Measurements from ENCODE around the gene PDF. TPM values are rescaled to one million over a fixed set of nuclear protein-coding genes. Genes with fewer than 3 reads are reported as not detected.

PDF gene
- total RNA-seq, 1 experiment from 2014 or later: 42.1 TPM

- no peak overlapping the region for H3K4me3 Mint-ChIP-seq (ENCODE audit: unreplicated experiment)
- TF ChIP-seq CTCF (IDR thresholded peaks at IDR 0.05; ENCODE audit: insufficient read depth in 1 of 2, low read depth in 1 of 2, low read length in 1 of 2, severe bottlenecking in 1 of 2, unreplicated experiment in 1 of 2): no peak
- POLR2A ChIA-PET: no interaction called here
- CTCF ChIA-PET: no interaction called here
- intact Hi-C loops (cut with micrococcal nuclease; ENCODE audit: unreplicated experiment): no loop called here
- Histone ChIP-seq H3K4me1 (0 out of 2 replicates have a peak, but pooled peaks cover 5% of the 10 kb centered on the region), H3K9me3 (no peaks in the 10 kb centered on the region), H3K36me3 (ENCODE audit: control insufficient read depth, insufficient read depth, low read length) (no peaks in the 10 kb centered on the region), H3K4me3 (ENCODE audit: low read depth, low read length) (no peak overlapping the region), H3K27me3 (replicated peaks; ENCODE audit: control insufficient read depth, insufficient read depth, low read length) (no peaks in the 10 kb centered on the region)
- BruUV-seq (replicated peaks): no TSS peak
- no peak for DNase-seq
- no peaks in the 10 kb centered on the region for H3K27me3 Mint-ChIP-seq (ENCODE audit: insufficient read depth, unreplicated experiment)
- H3K36me3 Mint-ChIP-seq (ENCODE audit: insufficient read depth, unreplicated experiment): peaks cover 77% of the 10 kb centered on the region
- H3K9me3 Mint-ChIP-seq (ENCODE audit: unreplicated experiment): no peaks in the 10 kb centered on the region
- H3K4me1 Mint-ChIP-seq (ENCODE audit: low read depth, unreplicated experiment): peaks cover 6% of the 10 kb centered on the region
- H3K27ac Mint-ChIP-seq (ENCODE audit: unreplicated experiment): no peak overlapping the region
Observed at GRCh38 chr16:69344171-69344570, 13.8 kb upstream of the PDF start.

DNA sequence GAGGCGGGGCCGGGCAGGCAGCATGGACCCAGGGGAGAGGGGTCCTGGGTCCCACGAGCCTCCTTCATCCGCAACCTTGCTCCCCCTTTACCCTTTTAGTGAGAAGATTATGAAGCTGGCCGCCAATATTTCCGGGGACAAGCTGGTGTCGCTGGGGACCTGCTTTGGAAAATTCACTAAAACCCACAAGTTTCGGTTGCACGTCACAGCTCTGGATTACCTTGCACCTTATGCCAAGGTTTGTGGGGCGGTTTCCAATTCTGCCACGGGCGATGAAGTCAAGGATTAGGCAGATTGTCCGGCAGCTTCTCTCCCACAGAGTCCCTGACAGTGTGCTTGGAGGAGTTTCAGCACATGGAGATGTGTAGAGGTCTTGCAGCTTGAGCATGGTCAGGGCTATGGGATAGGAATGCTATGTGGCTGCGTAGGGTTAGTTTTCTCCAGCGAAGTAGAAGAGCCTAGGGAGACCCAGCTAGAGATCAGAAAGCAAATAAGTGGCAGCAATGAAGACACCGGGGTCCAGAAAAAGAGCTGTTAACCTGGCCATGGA is 9.8 kb upstream of the PDF start:
- H3K27me3 Mint-ChIP-seq (ENCODE audit: insufficient read depth, unreplicated experiment): no peaks in the 10 kb centered on the region
- H3K9me3 Mint-ChIP-seq (ENCODE audit: unreplicated experiment): no peaks in the 10 kb centered on the region
- ChIA-PET CTCF (no interaction called here), POLR2A (interaction anchor here (0.5 to 0.9 kb wide), 3 partner anchors 12 to 502 kb away, joined by 3 read pairs; partner anchors contain the start of gene NOB1)
- peaks cover 12% of the 10 kb centered on the region for H3K4me1 Mint-ChIP-seq (ENCODE audit: low read depth, unreplicated experiment)
- no peak for DNase-seq
- H3K36me3 Mint-ChIP-seq (ENCODE audit: insufficient read depth, unreplicated experiment): peaks cover 76% of the 10 kb centered on the region
- intact Hi-C loops (cut with micrococcal nuclease; ENCODE audit: unreplicated experiment): no loop called here
- peak overlapping the region; percentile 81 for H3K4me3 ChIP-seq (ENCODE audit: low read depth, low read length)
- TSS peak; percentile 66 for BruUV-seq (replicated peaks)
- H3K4me3 Mint-ChIP-seq (ENCODE audit: unreplicated experiment): peak overlapping the region; percentile 98
- peak overlapping the region; percentile 98 for H3K27ac Mint-ChIP-seq (ENCODE audit: unreplicated experiment)
- no peak for TF ChIP-seq CTCF (IDR thresholded peaks at IDR 0.05; ENCODE audit: insufficient read depth in 1 of 2, low read depth in 1 of 2, low read length in 1 of 2, severe bottlenecking in 1 of 2, unreplicated experiment in 1 of 2)
- peaks cover 14% of the 10 kb centered on the region; the same call in 1 of the 2 replicates for H3K4me1 ChIP-seq
- peaks cover 3% of the 10 kb centered on the region; the same call in 1 of the 2 replicates for H3K36me3 ChIP-seq (ENCODE audit: control insufficient read depth, insufficient read depth, low read length)
- no peaks in the 10 kb centered on the region for H3K27me3 ChIP-seq (replicated peaks; ENCODE audit: control insufficient read depth, insufficient read depth, low read length)
- H3K9me3 ChIP-seq: no peaks in the 10 kb centered on the region

GRCh38 chr16:69339289-69340094 is 9.1 kb upstream of the PDF start, which contains the start of the genes COG8 and NIP7:
TSS of gene COG8 (minus strand) at chr16:69339564. CDS start at chr16:69339552, 12 bp downstream.
TSS of gene NIP7 (plus strand) at chr16:69339772. CDS start at chr16:69339830, 58 bp downstream.
- Histone ChIP-seq H3K27me3 (replicated peaks; ENCODE audit: control insufficient read depth, insufficient read depth, low read length) (no peaks in the 10 kb centered on the region), H3K4me3 (ENCODE audit: low read depth, low read length) (peak within 1 kb of the TSS; percentile 81), H3K9me3 (no peaks in the 10 kb centered on the region), H3K4me1 (peaks cover 14% of the 10 kb centered on the region; the same call in 1 of the 2 replicates), H3K36me3 (ENCODE audit: control insufficient read depth, insufficient read depth, low read length) (peaks cover 3% of the 10 kb centered on the region; the same call in 1 of the 2 replicates)
- TF ChIP-seq CTCF (IDR thresholded peaks at IDR 0.05; ENCODE audit: insufficient read depth in 1 of 2, low read depth in 1 of 2, low read length in 1 of 2, severe bottlenecking in 1 of 2, unreplicated experiment in 1 of 2): peak; percentile 85 to 93
- Mint-ChIP-seq H3K4me3 (ENCODE audit: unreplicated experiment) (peak within 1 kb of the TSS; percentile 98), H3K9me3 (ENCODE audit: unreplicated experiment) (no peaks in the 10 kb centered on the region), H3K27ac (ENCODE audit: unreplicated experiment) (peak within 1 kb of the TSS; percentile 98), H3K4me1 (ENCODE audit: low read depth, unreplicated experiment) (peaks cover 12% of the 10 kb centered on the region), H3K36me3 (ENCODE audit: insufficient read depth, unreplicated experiment) (peaks cover 80% of the 10 kb centered on the region), H3K27me3 (ENCODE audit: insufficient read depth, unreplicated experiment) (no peaks in the 10 kb centered on the region)
- no TSS peak for BruUV-seq (replicated peaks)
- ChIA-PET CTCF (interaction anchor here (1.2 kb wide), 1 partner anchor 189 kb away, joined by 6 read pairs; no protein-coding TSS in a partner anchor), POLR2A (interaction anchor here (0.9 to 1.0 kb wide), 2 partner anchors 386 to 415 kb away, joined by 3 read pairs; partner anchors contain the start of genes NOB1 and NQO1)
- DNase-seq: peak; percentile 98 to 99
- intact Hi-C loops (cut with micrococcal nuclease; ENCODE audit: unreplicated experiment): loop anchor here (1.0 to 10.0 kb wide), 4 partner anchors 9 to 225 kb away; partner anchors contain the start of genes NFAT5, PDF and TERF2

Data from Caco-2 (cell line).